ENCODE data around the gene SIRPB2.

Gene SIRPB2

DNA sequence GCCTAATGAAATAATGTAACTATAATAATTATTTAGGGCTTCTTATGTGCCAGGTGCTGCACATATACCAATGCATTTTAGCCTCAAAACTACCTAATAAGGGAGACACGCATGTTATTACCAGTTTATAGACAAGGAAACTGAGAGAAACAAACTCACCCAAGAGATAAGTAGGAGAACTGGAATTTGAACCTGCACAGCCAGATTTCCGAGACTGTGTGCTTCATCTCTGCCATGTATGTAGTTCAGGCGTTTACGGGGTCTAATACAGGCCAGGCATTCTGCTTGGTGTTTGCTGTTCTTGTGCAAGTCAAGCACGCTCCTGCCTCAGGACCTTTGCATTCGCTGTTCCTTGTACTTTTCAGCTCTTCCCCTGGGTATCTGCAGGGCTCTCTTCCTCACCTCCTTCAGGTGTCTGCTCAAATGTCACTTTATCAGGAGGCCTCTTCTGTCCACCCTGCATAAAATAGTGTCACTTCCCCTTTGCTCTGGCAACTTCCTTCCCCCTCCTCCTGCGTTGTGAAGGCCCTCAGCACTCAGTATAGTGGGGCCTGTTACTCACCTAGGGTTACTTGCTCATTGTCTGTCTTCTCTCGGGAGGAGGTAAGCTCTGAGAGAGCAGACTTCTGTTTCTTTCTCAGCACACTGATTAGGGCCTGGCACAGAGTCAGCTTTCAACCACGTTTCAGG, 18.5 kb downstream of the SIRPB2 start:
- Histone ChIP-seq H3K4me3 (no peak overlapping the region), H3K27ac (no peak overlapping the region)
- TF ChIP-seq, protein P1, sequence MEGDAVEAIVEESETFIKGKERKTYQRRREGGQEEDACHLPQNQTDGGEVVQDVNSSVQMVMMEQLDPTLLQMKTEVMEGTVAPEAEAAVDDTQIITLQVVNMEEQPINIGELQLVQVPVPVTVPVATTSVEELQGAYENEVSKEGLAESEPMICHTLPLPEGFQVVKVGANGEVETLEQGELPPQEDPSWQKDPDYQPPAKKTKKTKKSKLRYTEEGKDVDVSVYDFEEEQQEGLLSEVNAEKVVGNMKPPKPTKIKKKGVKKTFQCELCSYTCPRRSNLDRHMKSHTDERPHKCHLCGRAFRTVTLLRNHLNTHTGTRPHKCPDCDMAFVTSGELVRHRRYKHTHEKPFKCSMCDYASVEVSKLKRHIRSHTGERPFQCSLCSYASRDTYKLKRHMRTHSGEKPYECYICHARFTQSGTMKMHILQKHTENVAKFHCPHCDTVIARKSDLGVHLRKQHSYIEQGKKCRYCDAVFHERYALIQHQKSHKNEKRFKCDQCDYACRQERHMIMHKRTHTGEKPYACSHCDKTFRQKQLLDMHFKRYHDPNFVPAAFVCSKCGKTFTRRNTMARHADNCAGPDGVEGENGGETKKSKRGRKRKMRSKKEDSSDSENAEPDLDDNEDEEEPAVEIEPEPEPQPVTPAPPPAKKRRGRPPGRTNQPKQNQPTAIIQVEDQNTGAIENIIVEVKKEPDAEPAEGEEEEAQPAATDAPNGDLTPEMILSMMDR (IDR thresholded peaks at IDR 0.05): no peak
- no peak for DNase-seq (ENCODE audit: low spot score)

- DNase-seq (ENCODE audit: low spot score): no peak
- no peak overlapping the region for H3K27ac ChIP-seq
- H3K4me3 ChIP-seq: no peak overlapping the region
- TF ChIP-seq, protein P1 (IDR thresholded peaks at IDR 0.05): no peak
Observed at GRCh38 chr20:1471242-1471641, 20.0 kb downstream of the SIRPB2 start.

DNA sequence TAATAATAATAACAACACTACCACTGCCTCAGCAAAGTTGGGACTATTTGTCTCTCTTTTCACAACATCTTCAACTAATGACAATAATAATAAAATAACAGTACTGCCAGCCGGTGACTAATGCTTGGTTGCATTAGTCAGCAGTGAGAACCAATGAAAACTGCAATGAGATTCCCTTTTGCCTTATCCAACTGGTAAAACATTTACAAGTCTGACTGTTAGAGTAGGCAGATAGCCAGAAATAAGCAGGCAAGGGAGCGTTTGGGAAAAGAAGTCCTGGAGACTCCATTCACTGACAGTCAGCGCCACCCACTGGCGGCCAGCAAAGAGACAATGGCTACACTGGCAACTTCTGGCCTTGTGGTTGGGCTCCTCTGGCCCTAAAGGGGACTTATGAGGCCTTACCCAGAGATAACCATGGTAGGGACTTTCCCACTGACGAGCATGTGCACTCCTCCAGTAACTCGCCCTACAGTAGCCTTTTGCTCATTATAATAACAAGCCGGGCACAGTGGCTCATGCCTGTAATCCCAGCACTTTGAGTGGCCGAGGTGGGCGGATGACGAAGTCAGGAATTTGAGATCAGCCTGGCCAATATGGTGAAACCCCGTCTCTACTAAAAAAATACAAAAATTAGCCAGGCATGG, 21.2 kb downstream of the SIRPB2 start:
- Histone ChIP-seq H3K4me3 (no peak overlapping the region), H3K27ac (peak overlapping the region in 1 of 2 donors; percentile 61)
- peak; percentile 85 for DNase-seq (ENCODE audit: low spot score)
- TF ChIP-seq, protein P1 (IDR thresholded peaks at IDR 0.05): peak; percentile 18

DNA sequence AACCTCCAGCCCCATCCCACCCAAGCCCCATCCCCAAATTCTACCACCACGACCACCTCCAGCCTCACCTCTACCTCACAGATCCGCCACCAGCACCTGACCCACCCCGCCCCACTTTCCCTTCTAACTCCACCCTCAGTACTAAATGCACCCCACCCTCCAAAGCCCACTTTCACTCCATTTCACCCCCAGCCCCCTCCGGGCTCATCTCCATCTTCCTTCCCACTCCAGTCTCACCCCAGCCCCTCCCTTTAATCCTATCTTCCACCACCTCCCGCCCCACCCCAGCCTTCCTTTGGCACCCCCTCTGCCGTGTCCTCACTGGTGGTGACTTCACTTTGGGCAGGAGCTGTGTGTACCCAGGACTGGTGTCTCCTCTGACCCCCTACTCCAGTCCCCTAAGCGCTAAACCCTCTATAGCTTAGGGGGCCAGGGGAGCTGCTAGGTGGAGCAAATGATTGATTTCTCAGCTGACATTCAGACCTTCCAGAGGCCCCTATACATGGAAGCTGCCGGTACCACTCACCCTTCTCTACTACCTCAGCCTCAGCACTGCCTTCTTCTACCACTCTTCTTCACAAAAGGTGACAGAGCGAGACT, 21.8 kb downstream of the SIRPB2 start:
- Histone ChIP-seq H3K4me3 (no peak overlapping the region), H3K27ac (peak overlapping the region in 1 of 2 donors; percentile 8)
- TF ChIP-seq, protein P1 (IDR thresholded peaks at IDR 0.05): no peak
- DNase-seq (ENCODE audit: low spot score): no peak

- Histone ChIP-seq H3K27ac (no peak overlapping the region), H3K4me3 (no peak overlapping the region)
- DNase-seq (ENCODE audit: low spot score): no peak
- TF ChIP-seq, protein P1 (IDR thresholded peaks at IDR 0.05): no peak
Observed at GRCh38 chr20:1468117-1468624, 23.0 kb downstream of the SIRPB2 start.

GRCh38 chr20:1467355-1468116, 23.7 kb downstream of the SIRPB2 start:
- TF ChIP-seq, protein P1 (IDR thresholded peaks at IDR 0.05): no peak
- H3K27ac ChIP-seq: peak overlapping the region; percentile 75 to 88
- peak overlapping the region; percentile 88 for H3K4me3 ChIP-seq
- DNase-seq (ENCODE audit: low spot score): no peak
